HG03066 (cell line): ENCODE measurements around the gene OLFM3.

Source experiments
- ATAC-seq: cut with Tn5 transposase; IDR thresholded peaks from one replicate; pipeline ENCODE4 v1.9.1; 2021; ENCODE audit warnings: low read depth; ENCODE audit not compliant: unreplicated experiment

Gene OLFM3

DNA sequence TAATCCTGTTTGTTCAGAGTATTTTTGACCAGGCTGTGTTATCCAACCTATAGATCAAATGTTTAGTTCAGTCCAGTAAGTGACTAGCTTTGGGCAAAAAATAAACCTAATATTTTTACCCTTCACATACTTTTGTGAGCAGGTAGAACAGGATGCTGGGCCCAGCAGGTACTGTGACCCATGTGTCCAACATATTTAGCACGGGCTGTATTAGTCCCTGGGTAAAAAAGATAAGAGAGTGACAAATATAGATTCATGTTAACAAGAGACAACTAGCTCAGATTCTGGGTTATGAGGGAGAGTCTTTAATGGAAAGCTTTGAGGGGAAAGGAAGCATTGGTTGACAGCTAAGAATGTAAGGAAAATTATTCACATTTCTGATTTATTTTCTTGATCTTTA is 43.1 kb downstream of the OLFM3 start:
- no peak for ATAC-seq

DNA sequence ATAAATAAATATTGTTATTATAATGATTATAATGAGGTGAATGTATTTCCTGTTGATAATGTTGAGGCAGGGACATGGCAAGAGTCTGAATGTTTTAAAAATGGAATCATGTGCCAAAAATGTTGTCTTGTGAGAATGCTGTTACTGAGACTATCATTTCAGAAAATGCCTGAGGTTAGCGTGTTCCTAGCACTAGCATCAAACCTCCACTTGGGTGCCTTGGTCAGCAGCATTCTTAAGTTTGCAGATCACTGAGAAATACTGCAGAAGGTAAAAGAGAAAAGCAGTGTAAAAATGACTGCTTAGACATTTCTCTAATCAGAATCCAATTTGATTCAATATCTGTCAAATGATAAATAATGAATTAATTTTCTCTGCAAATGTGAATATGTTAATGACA is 50.8 kb downstream of the OLFM3 start:
- no peak for ATAC-seq

DNA sequence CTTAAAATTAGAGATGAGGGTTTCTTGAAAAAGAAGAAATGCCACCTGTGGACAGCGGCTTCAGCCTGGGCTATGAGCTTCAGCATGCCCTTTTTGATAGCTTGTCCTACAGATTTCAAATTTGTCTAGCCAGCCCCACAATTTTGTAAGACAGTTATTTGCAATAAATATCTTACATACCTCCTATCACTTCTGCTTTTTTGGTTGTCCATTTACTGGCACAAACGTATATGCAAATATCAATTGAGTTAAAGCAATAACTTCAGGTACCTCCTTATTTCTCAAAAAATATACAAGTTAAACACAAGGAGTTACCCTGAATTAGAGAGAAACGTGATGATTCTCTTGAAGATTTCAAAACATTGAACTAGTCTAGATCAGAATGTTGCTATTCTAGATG is 53.5 kb downstream of the OLFM3 start:
- no peak for ATAC-seq

DNA sequence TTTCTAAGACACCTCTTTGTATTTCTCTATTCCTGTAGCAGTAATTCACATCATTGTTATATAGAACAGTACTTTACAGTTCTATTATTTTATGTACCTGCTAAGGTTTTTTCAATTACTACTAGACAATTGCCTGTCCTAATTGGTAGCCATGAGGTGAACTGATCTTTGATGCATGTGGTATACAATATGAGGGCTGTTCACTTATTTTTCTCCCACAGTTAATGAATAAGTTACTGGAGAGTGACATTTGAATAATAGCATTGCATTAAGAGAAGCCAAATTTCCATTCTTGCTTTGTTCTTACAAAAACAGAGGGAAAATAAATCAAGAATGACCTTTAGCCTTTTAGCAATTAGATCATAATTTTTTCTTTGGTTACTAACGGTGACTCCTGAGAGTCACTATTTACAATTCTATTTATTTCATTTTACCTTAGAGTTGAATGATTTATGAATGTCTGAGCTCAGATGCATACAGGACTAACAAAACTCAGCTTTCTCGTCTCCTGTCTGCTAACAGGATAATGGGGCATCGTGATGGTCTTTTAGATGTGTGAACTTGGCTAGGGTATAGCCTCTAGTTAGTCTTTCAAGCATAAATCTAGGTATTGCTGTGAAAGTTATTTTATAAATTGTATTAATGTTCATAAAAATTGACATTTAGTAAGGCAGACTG is 54.1 kb downstream of the OLFM3 start:
- no peak for ATAC-seq

DNA sequence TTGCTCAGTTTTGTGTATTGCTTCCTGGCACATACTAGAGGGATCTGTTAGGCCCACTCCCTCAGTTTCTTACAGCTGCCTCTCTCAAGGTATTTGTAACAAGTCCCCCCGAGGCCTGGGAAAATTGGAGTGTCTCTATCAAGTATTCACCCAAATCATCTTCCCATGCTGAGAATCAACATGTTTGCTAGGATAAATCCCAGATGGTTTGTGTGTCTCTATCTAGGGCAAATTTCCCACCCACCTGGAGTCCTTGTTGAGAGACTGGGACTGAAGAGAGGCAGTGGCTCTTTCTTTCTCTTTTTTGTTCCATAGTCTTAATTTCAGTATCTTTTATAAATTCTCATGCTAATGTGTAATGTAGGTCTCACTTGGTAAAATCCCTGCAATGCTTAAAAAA is 58.0 kb downstream of the OLFM3 start:
- ATAC-seq = no peak

DNA sequence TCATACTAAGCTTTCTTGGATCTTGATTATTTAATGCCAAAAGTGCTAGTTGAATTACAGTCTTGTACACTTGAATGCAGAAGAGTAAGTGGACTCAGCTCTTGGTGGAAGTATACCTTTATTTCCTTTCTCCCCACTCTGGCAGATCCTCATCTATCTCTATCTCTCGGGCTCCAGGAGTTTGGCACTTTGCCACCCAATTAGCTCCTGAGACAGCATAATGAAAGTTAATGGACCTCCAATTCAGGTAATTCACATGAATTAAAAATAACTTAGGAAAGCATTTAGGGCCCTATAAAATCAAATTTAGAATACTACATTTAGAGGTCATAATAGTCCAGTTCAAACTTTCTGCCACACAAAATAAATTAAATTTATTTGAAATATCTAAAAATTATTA is 67.4 kb downstream of the OLFM3 start:
- no peak for ATAC-seq

DNA sequence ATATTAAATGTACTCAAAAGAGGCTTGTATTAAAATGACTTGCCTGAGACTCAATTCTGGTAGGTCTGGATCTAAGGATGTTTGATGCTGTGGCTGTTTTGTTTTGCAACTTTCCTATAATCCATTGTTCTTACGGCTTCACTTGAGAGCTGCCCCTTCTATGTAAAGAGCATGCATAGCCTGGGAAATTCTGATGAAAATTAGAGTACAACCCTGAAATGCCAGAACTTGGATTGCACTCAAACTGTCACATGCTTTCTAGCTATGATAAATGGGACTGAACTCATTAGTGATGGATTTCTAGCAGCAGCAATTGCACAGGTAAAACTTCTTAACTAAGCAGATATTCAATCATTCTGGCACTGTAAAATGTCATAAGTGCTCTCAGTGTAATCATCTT is 67.9 kb downstream of the OLFM3 start:
- ATAC-seq = no peak

DNA sequence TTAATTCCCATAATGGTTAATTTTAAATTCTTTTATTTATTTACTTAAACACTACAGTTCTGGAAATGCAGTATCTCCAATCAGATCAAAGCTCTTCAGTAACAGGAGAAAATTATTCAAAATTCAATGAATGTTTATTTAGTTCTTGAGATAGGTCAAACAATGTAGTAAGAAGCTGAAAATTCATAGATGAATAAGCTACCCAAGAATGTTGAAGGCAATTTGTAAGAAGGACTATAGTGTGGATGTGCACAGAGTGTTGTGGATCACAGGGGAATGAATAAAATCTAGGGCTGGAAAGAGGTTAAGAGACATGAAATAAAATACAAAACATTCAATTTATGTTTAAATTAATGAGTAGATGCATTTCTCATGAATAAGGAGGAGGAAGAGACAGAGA is 72.0 kb downstream of the OLFM3 start:
- no peak for ATAC-seq

DNA sequence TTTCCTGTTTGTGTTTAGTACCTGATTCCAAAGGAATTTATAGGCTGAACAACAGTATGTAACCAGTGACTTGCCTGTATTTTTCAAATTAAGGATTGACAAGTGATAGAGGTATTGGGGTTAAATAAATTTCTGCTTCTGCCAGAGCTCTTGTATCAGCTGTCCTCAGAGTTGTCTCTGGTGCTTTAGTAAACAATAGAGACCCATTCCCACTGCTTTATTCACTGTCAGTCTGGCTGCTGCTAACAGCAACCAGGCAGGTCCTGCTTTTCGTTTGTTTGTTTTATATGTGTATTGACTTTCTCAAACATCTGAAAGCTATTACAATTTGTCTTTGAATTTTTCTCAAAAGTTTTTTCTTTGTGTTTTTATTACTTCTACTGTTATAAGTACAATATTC is 76.1 kb downstream of the OLFM3 start:
- no peak for ATAC-seq

DNA sequence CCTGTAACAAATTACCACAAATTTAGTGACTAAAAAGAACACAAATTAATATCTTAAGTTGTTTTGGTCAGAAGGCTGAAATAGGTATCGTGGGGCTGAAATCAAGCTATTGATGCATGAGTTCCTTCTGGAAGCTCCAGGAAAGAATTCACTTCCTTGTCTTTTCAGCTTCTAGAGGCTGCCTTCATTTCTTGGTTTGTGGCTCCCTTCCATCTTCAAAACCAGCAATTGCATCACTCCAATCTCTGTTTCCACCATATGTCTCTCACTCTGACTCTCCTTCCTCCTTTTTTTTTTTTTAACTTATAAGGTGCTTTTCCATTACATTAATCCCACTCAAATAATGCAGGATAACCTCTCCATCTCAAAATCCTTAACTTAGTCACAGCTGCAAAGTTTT is 78.4 kb downstream of the OLFM3 start:
- no peak for ATAC-seq

DNA sequence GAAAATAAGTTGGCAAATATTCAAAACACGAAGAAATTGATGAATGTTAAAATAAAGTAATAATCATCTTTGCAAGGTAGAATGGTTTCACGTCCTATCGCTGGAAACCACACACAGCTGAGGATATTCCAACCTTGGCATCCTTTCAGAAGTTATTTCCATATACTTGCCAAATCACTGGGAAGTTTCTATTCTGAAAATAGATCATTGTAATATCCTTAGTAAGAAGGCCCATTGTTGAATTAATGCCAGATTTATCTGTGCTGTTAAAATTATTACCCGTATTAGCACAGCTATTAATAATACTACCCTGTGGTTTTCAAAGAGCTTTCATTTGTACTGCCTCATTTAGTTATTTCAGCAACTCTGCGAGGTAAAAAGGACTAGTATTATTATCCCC is 81.1 kb downstream of the OLFM3 start:
- ATAC-seq = no peak

DNA sequence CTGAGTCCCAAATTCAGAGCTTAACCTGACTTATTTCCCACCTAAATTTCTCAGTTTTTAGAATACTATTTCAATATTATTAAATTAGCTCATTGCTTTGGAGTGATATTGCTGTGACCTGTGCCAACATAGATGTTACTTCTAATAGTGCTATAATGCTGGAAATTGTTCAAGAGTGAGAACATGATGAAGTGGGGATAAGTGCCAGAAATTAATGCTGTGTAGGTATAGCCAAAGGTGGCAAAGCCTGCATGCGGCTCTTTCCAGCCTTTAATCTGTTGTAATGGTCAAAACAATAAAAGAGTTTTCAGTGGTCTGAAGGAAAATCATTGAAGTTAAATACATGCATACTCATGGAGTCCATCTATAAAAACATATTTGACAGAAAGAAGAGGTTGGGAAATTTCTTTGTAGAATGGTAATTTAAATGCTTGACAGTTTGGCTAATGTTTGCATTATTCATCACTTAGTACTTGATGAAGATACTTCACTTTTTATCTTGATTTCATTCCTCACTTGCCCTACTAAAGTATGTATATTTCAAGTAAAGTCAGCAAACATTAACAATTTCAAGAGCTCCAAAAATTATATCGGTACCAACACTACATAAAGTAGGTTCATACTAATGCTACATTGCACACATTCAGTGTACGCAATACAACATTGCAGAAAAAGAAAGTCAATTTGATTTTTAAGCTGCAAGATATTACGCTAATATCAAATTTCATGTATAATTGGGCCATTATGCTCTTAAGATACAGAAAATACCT is 82.1 kb downstream of the OLFM3 start:
- no peak for ATAC-seq

DNA sequence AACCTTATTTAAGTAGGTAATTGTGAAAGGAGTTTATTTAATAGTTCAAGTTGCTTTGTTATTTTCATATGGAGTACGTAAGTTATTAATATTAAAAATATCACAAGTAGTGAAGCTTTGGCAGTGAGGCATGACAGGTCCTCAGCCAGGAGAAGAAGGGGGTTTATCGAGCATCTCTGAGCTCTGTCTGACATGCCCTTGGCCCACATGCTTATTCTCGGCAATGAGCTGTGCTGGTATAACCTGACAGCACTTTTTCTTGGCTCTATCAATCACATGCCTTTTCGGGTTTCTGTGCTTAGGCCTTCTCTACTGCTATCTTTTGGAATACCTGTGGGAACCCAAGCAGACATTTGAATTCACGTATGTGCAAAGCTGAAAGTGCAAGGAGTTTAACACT is 84.8 kb downstream of the OLFM3 start:
- no peak for ATAC-seq

DNA sequence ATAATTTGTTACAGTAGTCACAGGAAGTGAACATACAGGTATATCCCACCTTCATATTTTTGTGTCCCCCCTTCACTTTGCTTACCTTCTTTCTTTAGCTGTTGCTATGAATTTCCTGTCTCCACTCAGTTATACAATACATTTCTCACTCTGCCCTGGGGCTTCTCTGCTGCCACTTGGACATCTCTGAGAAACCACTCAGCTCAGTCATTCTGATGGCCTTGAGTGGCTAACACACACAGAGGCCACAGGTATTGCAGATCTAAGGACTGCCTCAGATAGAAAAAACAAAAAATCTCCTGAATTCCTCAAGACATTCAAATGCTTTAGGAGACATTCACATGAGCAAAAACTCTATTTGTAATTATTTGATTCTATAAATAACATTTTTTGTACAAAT is 87.7 kb downstream of the OLFM3 start:
- ATAC-seq = no peak

DNA sequence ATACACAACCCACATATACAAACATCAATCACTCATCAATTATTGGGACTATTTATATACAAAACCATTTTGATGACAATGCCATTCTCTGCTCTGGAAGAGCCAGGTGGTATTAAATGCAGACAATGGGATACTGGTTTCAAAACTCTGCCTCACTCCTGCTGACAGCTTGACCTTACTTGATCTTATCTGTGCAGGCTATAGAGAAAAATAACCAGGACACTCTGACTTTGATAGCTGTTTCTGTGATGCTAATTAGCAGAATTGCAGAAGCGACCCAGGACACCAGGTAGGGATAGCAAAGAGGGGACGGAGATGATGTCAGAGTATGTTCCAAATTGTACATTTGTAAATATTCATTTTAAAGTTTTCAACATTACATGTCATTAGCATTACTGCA is 89.5 kb downstream of the OLFM3 start:
- ATAC-seq = no peak

DNA sequence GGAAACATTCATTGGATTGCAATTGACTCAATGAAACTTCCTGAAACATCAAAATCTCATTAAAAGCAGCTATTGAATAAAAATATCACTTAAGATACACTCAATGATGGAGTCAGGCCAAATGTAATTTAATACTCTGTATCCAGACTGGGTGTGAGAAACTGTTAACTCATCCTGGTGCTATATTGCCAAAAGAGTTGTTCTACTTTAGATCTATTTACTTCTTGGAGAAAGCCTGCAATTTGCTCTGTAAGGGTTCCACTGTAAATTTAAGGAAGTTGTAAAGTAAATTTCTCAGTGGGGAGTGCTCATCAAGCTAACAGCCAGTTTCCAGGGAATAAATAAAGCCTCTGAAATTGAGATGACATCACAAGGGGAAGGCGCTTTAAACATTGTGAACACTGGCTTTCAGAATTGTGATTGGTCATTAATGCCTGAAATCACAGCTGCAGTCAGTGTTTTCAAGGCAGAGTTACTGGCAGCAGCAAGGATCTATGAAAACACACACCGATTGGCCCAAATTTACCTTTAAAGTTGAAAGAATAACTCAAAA is 91.4 kb downstream of the OLFM3 start:
- no peak for ATAC-seq

DNA sequence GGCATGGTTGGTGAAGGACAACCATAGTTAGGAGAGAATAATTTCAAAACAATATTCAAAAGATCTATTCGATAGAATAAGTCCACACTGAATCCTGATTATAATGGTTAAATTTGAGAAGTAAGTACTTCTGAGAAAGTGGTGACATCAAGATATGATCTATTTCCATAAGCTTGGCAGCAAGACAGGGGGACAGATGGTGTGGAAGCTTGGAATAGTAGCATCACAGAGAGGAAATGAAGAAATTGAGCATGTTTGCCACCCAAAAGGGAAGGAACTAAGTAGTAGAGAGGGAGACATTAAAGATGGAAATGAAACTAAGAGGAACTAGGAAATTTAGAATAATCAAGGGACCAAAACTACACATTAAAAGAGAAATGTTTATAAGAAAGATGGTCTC is 94.5 kb downstream of the OLFM3 start:
- no peak for ATAC-seq

DNA sequence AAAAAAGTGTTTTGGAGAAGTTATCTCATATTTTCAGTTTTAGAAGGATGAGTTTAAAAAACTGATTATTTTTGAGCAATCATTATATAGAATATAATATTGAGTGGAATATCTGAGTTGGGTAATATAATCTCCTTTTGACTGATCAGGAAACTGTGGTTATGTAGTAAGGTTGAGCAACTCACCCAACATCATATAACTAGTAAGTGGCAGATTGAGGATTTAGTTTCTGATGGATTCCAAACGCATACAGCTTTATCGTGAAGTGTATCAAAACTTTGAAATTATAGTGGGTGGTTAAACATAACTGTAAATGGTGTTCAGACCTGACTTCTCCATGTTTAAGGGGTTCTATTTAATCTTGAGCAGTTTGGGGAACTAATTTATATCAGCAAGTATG is 98.6 kb downstream of the OLFM3 start:
- no peak for ATAC-seq

DNA sequence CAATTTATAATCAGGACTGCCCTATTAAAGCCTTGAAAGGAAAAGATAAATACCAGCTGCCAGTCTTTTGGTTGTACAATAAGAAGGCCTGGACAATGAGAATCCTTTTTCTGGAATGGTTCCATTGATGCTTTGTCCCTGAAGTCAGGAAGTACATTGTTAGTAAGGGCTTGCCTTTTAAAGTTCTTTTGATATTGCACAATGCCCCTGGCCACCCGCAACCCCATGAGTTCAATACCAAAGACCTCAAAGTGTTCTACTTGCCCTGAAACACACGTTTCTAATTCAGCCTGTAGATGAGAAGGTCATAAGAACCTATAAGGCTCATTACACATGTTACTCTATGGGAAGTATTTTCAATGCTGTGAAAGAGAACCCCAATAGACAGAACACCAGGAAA is 112.1 kb downstream of the OLFM3 start:
- ATAC-seq = no peak

DNA sequence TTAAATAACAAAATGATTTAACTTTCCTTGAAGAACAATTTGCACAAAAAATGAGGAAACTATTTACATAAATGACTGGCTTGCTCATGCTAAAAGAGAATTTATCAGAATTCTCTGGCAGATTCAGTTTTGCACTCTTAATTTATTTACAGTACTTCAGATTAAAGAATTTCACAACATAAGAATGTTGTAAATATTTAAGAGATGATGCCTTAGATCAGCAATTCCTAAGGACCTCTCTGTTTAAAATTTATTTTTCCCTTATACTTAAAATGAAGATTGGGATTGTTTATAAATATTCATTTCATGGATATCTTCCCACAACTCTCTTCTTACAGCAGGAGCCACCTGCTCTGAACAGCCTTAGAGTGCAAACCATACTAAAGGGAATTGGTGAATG is 120.8 kb downstream of the OLFM3 start:
- no peak for ATAC-seq

DNA sequence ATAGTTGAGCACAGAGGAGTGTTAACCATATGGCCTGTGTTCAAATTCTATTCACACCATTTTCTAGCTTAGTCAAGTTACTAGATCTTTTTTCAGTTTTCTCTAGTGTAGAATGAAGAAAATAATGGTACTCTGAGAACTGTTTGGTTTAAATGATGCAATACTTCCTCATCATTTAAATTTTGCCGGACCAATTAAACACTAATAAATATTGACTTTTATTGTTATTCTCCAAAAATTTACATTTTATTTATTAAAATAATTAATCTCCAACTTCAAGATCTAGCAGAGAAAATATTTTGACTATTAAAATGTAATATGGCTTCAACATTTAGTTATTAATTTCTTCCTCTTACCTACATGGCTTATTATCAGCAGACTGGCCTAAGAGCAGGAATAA is 123.1 kb downstream of the OLFM3 start:
- ATAC-seq = no peak

DNA sequence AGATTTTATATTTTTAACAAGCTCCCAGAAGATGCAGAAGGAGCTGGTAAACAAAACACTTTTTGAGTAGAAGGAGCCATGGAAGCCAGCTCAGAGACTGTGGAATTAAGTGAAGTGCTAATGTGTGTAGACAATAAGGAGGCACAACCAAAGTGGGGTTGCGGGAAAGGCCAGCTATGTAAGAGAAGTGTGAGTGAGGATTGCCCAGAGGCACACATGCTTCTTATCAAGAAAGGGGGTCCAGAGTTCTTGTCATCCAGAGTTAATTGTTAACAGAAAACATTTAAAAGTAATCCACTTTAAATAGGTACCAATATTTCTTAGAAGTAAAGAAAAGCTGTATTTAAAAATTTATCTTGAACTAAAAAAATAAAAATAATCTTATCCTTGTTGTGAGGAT is 136.8 kb downstream of the OLFM3 start:
- ATAC-seq = no peak
